Transverse colon (tissue), 4 donors: ENCODE data around the gene ZNF280B.

ENCODE experiments used
- CTCF ChIP-seq, 5 experiments: fragments of 200-600 bp in 3 of 5; fragments of 450-650 bp in 2 of 5; sonication (generic) in 3 of 5; IDR thresholded peaks; 1 replicate in 2 of 5; 2 replicates in 3 of 5; pipeline ENCODE4 v1.5.1; 2016 to 2017; ENCODE audit warnings: antibody characterized with exemption in 5 of 5, inconsistent platforms in 3 of 5, mild to moderate bottlenecking in 2 of 5, moderate library complexity in 1 of 5
- POLR2A ChIP-seq: fragments of 450-650 bp; IDR thresholded peaks from one replicate; pipeline ENCODE4 v1.6.1; 2016; ENCODE audit warnings: antibody characterized with exemption, mild to moderate bottlenecking, moderate library complexity
- POLR2AphosphoS5 ChIP-seq, 3 donors: sonication (generic); formaldehyde crosslinking; IDR thresholded peaks; one replicate each; pipeline ENCODE4 v1.6.1; 2016; ENCODE audit warnings: antibody characterized with exemption in 3 of 3

- TF ChIP-seq CTCF (IDR thresholded peaks at IDR 0.05) (no peak), POLR2AphosphoS5 (IDR thresholded peaks at IDR 0.05) (no peak), POLR2A (no peak)
Measured at GRCh38 chr22:22507743-22508273, 734 bp downstream of the ZNF280B start.
